Suprapubic skin (tissue), 4 donors: ENCODE measurements around the gene UBE2S.

Experiments used
- CTCF ChIP-seq, 2 donors: fragments of 200-600 bp in 1 of 2; fragments of 450-650 bp in 1 of 2; sonication (generic) in 1 of 2; IDR thresholded peaks; one replicate each; pipeline ENCODE4 v1.5.1; 2016 to 2019; ENCODE audit warnings: antibody characterized with exemption in 2 of 2, mild to moderate bottlenecking in 1 of 2, moderate library complexity in 1 of 2
- EP300 ChIP-seq: sonication (generic); formaldehyde crosslinking; IDR thresholded peaks from one replicate; pipeline ENCODE4 v1.6.1; 2017; ENCODE audit warnings: antibody characterized with exemption
- POLR2A ChIP-seq, 2 donors: fragments of 450-650 bp; IDR thresholded peaks; one replicate each; pipeline ENCODE4 v1.6.1; 2017; ENCODE audit warnings: antibody characterized with exemption in 2 of 2, mild to moderate bottlenecking in 2 of 2, moderate library complexity in 2 of 2
- POLR2AphosphoS5 ChIP-seq, 3 donors: sonication (generic); formaldehyde crosslinking; IDR thresholded peaks; one replicate each; pipeline ENCODE4 v1.6.1; 2017; ENCODE audit warnings: antibody characterized with exemption in 3 of 3

- TF ChIP-seq POLR2AphosphoS5 (IDR thresholded peaks at IDR 0.05) (no peak), CTCF (IDR thresholded peaks at IDR 0.05) (no peak), POLR2A (IDR thresholded peaks at IDR 0.05) (no peak), EP300 (no peak)
Observed at GRCh38 chr19:55451965-55452748, 44.6 kb upstream of the UBE2S start.
